HEK293T (cell line): ENCODE measurements around the gene ABCA6.

Experiments
- CTCF ChIA-PET: fragments of 350-600 bp; formaldehyde crosslinking; extraction: SDS; loops from one replicate; lab custom pipeline; 2021; ENCODE audit warnings: antibody characterized with exemption, inconsistent platforms; lab: Yijun Ruan, JAX
- POLR2A ChIA-PET: fragments of 350-600 bp; formaldehyde crosslinking; extraction: SDS; loops from one replicate; lab custom pipeline; 2020; ENCODE audit warnings: antibody characterized with exemption, inconsistent platforms; lab: Yijun Ruan, JAX
- DNase-seq: peaks from one replicate; pipeline ENCODE4 v3.0.0; 2012; ENCODE audit warnings: mixed read lengths; ENCODE audit errors: extremely low spot score
- ARNT ChIP-seq: fragments of 450-650 bp; IDR thresholded peaks from 2 replicates; pipeline ENCODE4 v1.6.1; 2017; ENCODE audit warnings: mild to moderate bottlenecking
- BHLHE40 ChIP-seq: fragments of 450-650 bp; IDR thresholded peaks from 2 replicates; pipeline ENCODE4 v1.6.1; 2016; ENCODE audit warnings: mild to moderate bottlenecking, moderate library complexity, borderline replicate concordance
- CTBP1 ChIP-seq: fragments of 450-650 bp; IDR thresholded peaks from 2 replicates; pipeline ENCODE4 v1.6.1; 2016; ENCODE audit warnings: borderline replicate concordance
- ELF4 ChIP-seq: fragments of 450-650 bp; IDR thresholded peaks from 2 replicates; pipeline ENCODE4 v1.6.1; 2017; ENCODE audit warnings: antibody characterized with exemption
- FOXA1 ChIP-seq: fragments of 450-650 bp; IDR thresholded peaks from 2 replicates; pipeline ENCODE4 v1.6.1; 2016; ENCODE audit warnings: mild to moderate bottlenecking
- FOXK2 ChIP-seq: fragments of 450-650 bp; IDR thresholded peaks from 2 replicates; pipeline ENCODE4 v1.6.1; 2016; ENCODE audit warnings: mild to moderate bottlenecking
- FOXM1 ChIP-seq: fragments of 450-650 bp; IDR thresholded peaks from 2 replicates; pipeline ENCODE4 v1.6.1; 2017; ENCODE audit warnings: mild to moderate bottlenecking, borderline replicate concordance
- HDGF ChIP-seq: fragments of 450-650 bp; IDR thresholded peaks from 2 replicates; pipeline ENCODE4 v1.6.1; 2017; ENCODE audit warnings: antibody characterized with exemption, borderline replicate concordance
- L3MBTL2 ChIP-seq: fragments of 450-650 bp; conservative IDR thresholded peaks from 2 replicates; pipeline ENCODE4 v1.6.1; 2016; ENCODE audit warnings: mild to moderate bottlenecking
- LEF1 ChIP-seq: fragments of 450-650 bp; IDR thresholded peaks from 2 replicates; pipeline ENCODE4 v1.6.1; 2017; ENCODE audit warnings: mild to moderate bottlenecking, borderline replicate concordance
- NFRKB ChIP-seq: fragments of 450-650 bp; IDR thresholded peaks from 2 replicates; pipeline ENCODE4 v1.6.1; 2016; ENCODE audit warnings: mild to moderate bottlenecking, moderate library complexity
- SP1 ChIP-seq: fragments of 450-650 bp; IDR thresholded peaks from 2 replicates; pipeline ENCODE4 v1.6.1; 2017
- SUZ12 ChIP-seq: fragments of 450-650 bp; IDR thresholded peaks from 2 replicates; pipeline ENCODE4 v1.6.1; 2016; ENCODE audit warnings: mild to moderate bottlenecking
- TARDBP ChIP-seq: fragments of 450-650 bp; IDR thresholded peaks from 2 replicates; pipeline ENCODE4 v1.6.1; 2016
- ZNF384 ChIP-seq: fragments of 450-650 bp; IDR thresholded peaks from 2 replicates; pipeline ENCODE4 v1.6.1; 2016
- TF ChIP-seq, protein P1 (sequence below): fragments of 450-650 bp; IDR thresholded peaks from 2 replicates; pipeline ENCODE4 v1.6.1; 2016

The ABCA6 gene, protein sequence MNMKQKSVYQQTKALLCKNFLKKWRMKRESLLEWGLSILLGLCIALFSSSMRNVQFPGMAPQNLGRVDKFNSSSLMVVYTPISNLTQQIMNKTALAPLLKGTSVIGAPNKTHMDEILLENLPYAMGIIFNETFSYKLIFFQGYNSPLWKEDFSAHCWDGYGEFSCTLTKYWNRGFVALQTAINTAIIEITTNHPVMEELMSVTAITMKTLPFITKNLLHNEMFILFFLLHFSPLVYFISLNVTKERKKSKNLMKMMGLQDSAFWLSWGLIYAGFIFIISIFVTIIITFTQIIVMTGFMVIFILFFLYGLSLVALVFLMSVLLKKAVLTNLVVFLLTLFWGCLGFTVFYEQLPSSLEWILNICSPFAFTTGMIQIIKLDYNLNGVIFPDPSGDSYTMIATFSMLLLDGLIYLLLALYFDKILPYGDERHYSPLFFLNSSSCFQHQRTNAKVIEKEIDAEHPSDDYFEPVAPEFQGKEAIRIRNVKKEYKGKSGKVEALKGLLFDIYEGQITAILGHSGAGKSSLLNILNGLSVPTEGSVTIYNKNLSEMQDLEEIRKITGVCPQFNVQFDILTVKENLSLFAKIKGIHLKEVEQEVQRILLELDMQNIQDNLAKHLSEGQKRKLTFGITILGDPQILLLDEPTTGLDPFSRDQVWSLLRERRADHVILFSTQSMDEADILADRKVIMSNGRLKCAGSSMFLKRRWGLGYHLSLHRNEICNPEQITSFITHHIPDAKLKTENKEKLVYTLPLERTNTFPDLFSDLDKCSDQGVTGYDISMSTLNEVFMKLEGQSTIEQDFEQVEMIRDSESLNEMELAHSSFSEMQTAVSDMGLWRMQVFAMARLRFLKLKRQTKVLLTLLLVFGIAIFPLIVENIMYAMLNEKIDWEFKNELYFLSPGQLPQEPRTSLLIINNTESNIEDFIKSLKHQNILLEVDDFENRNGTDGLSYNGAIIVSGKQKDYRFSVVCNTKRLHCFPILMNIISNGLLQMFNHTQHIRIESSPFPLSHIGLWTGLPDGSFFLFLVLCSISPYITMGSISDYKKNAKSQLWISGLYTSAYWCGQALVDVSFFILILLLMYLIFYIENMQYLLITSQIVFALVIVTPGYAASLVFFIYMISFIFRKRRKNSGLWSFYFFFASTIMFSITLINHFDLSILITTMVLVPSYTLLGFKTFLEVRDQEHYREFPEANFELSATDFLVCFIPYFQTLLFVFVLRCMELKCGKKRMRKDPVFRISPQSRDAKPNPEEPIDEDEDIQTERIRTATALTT (N-terminal part only)

DNA sequence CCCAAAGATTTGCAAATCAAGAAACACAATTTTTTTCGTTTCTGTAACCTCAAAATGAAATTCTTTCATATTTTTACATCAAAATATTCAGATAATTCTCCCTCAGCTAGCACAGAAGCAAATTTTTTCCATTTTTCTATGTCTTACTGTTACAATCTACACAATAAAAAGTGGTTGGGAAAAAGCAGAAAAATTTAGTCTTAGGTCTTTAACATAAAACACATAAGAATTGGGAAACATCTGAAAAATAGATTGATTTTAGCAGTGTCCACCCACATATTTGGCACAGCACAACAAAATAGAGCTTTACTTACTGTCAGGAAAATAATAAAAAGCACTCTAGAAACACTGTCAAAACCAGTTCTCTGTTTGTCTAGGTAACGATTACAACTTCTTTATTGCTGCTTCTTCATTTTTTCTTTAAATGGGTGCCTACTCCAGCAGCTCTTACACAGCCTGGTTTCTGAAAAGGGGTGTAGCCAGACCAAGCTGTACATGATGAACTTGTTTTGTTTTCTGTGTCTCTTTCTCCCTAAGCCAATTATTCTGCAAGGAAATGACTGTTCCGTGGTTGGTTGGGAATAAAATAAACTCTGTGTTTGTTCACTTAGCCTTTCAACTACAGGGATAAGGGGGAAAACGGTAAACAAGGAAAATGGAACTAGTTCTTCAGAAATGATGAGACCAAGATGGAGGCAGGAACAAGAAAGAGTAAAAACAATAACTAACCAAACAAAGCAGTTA lies at the start of gene ABCA6:
TSS of gene ABCA6 (minus strand) at position 465 of the 744 bp plus-strand sequence. CDS start 1,192 bp downstream, outside the sequence.
- ChIA-PET POLR2A (no interaction called here), CTCF (interaction anchor here (0.6 kb wide), 1 partner anchor 12 kb away, joined by 3 read pairs; no protein-coding TSS in a partner anchor)
- no peak for TF ChIP-seq ZNF384
- no peak for TF ChIP-seq SP1
- TF ChIP-seq L3MBTL2 = no peak
- TF ChIP-seq LEF1 = no peak
- TF ChIP-seq CTBP1 = no peak
- no peak for TF ChIP-seq NFRKB
- TF ChIP-seq HDGF = no peak
- no peak for TF ChIP-seq TARDBP
- TF ChIP-seq FOXA1 = no peak
- no peak for TF ChIP-seq FOXM1
- TF ChIP-seq ARNT = no peak
- TF ChIP-seq, protein P1, sequence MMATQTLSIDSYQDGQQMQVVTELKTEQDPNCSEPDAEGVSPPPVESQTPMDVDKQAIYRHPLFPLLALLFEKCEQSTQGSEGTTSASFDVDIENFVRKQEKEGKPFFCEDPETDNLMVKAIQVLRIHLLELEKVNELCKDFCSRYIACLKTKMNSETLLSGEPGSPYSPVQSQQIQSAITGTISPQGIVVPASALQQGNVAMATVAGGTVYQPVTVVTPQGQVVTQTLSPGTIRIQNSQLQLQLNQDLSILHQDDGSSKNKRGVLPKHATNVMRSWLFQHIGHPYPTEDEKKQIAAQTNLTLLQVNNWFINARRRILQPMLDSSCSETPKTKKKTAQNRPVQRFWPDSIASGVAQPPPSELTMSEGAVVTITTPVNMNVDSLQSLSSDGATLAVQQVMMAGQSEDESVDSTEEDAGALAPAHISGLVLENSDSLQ = no peak
- TF ChIP-seq ELF4 = no peak
- TF ChIP-seq SUZ12 = no peak
- no peak for TF ChIP-seq FOXK2
- no peak for TF ChIP-seq BHLHE40
- no peak for DNase-seq

DNA sequence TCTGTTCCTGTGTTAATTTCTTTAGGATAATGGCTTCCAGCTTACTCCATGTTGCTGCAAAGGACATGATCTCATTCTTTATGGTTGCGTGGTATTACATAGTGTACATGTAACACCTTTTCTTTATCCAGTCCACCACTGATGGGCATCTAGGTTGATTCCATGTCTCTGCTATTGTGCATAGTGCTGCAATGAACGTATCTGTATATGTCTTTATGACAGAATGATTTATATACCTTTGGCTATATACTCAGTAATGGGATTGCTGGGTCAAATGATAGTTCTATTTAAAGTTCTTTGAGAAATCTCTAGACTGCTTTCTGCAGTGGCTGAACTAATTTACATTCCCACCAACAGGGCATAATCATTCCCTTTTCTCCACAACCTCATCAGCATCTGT lies 47.1 kb upstream of the ABCA6 start:
- CTCF ChIA-PET = interaction anchor here (0.7 kb wide), 1 partner anchor 1320 kb away, joined by 3 read pairs; no protein-coding TSS in a partner anchor
- POLR2A ChIA-PET = no interaction called here
- no peak for TF ChIP-seq FOXA1
- TF ChIP-seq, protein P1 = peak; percentile 59
- DNase-seq = no peak

DNA sequence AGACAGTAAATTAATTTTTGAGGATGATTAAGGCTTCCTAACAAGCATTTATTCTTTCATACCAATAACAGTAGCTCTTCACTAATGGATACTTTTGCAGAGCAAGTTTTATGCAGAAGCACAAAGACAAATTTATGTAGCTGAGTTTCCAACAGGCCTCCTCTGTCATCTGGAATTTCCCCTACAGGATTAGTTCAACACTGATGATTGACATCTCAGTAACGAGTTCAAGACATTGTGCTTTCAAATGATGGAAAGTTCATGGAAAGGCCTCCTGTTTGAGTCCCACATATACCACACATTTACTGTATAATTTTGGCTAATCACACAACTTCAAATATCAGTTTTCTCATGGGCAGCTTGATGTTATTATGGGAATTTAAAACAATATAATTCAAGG lies 46.4 kb upstream of the ABCA6 start:
- TF ChIP-seq, protein P1 = peak; percentile 68; the same call in 1 of the 2 replicates
- no peak for TF ChIP-seq FOXM1
- ChIA-PET CTCF (no interaction called here), POLR2A (no interaction called here)
- DNase-seq = no peak

DNA sequence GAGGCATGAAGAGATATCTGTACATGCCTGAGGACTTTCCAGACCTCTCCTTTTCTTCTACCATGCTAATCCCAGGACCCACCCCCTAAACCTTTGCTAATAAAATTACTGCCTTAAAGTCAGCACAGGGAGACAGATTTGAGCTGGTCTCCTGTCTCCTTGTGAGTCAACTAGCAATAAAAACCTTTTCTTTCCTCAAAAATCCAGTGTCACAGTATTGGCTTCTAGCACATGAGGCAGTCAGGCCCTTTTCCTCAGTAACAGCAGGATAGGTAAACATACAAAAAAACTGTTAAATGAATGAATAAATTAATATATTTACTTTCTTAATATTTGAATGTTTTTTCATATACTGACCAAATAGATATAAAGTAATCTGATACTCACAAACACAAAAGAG lies 45.6 kb upstream of the ABCA6 start:
- CTCF ChIA-PET = no interaction called here
- no peak for DNase-seq
- TF ChIP-seq TARDBP (no peak), SUZ12 (no peak), L3MBTL2 (no peak), CTBP1 (no peak), BHLHE40 (no peak), FOXA1 (no peak), HDGF (no peak), ARNT (no peak), SP1 (no peak), NFRKB (no peak), FOXM1 (no peak), FOXK2 (no peak), ZNF384 (no peak), LEF1 (no peak), ELF4 (no peak)
- TF ChIP-seq, protein P1 = no peak
- POLR2A ChIA-PET = no interaction called here
